GM18951 (cell line): ENCODE measurements around the gene NAT8L.

Source experiments
- POLR2A ChIP-seq: IDR thresholded peaks from 4 replicates; pipeline ENCODE4 v1.6.1; 2011; ENCODE audit warnings: mild to moderate bottlenecking; ENCODE audit not compliant: insufficient read length, insufficient read depth; ENCODE audit errors: extremely low read depth
- in situ Hi-C: fragments of 300-500 bp; cut with MboI; formaldehyde crosslinking; loops from one replicate; pipeline ENCODE4 v1.12.0; 2022; ENCODE audit warnings: low sequenced_read_pairs, mixed read lengths, inconsistent platforms; ENCODE audit not compliant: unreplicated experiment

Gene NAT8L

GRCh38 chr4:2104556-2105345 is 45.6 kb downstream of the NAT8L start:
- in situ Hi-C loops = no loop called here
- TF ChIP-seq POLR2A = no peak

GRCh38 chr4:2105559-2105958 is 46.4 kb downstream of the NAT8L start:
- in situ Hi-C loops = no loop called here

GRCh38 chr4:2116687-2117400 is 57.7 kb downstream of the NAT8L start:
- TF ChIP-seq POLR2A = no peak
- in situ Hi-C loops = no loop called here

More at GRCh38 chr4:2105559-2105958, 46.4 kb downstream of the NAT8L start:
- TF ChIP-seq POLR2A = no peak
